Stimulated activated CD4-positive, alpha-beta T cell treated with anti-CD3 and anti-CD28 coated beads, Interleukin-12 subunit alpha, Interleukin-12 subunit beta, amount 100 ng/mL, for 4 hours (primary cell): ENCODE measurements around the gene MRPS18A.

Source experiments
- DNase-seq: peaks from one replicate; pipeline ENCODE4 v3.0.0-alpha.2; 2020

The MRPS18A gene

DNA sequence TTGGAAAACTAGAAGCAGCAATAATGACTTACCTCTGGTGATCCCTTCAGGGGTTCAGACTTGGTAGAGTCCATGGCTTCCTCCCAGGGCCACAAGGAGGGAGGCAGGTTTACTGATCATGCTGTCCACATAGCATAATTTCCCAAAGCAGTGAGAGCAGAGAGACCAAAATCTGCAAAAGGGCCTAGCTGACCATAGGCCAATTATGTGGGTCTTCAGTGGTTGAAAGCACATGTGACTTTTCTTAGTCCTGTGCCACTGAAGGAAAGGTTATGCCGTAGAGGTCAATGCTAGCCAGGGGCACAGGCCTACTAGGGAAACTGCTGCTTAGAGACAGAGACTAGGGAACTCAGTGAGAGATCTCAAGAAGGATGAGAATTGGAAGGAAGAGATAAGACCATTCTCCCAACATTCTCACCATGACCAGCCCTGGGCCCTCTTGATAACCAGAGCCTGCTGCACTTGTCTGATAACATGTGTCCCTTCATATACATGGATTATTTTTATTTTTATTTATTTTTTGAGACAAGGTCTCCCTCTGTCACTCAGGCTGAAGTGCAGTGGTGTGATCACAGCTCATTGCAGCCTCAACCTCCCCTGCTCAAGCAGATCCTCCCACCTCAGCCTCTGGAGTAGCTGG, 56.5 kb downstream of the MRPS18A start:
- DNase-seq, result no peak

DNA sequence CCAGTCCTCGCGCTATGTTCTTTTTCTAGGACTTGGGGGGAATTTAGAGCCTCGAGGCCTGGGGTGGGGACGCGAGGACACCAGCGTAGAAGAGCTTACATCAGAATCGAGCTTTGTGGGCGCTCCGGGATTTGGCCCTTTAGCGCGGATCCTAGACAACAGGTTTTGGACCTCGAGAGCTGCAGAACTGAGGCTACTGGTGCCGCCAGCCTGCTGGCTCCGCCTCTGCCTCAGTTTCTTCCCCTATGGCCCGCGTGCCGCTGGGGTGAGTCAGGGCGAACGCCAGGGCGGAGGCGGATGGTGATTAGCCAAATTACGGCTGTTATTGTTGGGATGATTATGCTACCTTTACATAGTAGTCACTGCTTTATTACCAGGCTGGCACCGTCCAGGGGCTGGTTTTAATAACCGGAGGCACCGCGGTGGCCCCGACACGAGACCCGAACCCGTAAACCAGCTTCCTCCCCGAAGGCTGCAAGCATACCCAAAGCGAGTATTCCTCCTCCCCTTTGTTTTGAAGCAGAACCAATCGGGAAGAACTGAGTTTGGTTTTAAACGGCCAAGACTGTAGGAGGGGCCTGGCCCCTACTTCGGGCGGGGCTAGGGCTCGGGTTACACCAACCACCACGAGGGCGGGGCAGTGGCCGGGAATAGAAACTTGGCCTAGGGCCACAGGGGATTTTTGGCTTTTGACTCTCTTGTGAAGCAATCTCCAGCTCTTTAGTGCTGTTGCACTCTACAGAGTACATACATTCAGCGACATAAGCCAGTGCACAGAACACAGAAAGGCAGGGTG, 57.9 kb downstream of the MRPS18A start:
- peak; percentile 75 for DNase-seq

DNA sequence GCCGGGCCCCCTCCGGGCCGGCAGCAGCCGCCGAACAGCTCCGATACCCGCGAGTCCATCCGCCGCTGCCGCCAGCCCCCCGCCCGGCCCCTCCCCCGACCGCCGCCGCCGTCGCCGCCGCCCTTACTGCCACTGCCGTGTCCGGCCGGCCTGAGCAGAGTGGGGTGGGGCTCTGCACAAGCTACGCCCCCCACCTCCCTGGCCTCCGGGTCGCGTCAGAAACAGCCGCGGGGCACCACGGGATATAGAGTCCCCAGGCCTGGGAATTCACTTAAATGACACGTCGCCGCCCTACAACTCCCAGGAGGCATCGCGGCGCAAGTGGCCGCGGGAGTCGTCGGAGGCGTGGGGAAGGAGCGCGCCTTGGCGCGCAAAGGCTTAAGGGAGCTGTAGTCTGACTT, 58.5 kb downstream of the MRPS18A start, which contains the start of gene GTPBP2:
TSS of gene GTPBP2 (minus strand) at position 161 of the 401 bp plus-strand sequence. CDS start at position 59, 102 bp downstream.
- peak; percentile 92 for DNase-seq

DNA sequence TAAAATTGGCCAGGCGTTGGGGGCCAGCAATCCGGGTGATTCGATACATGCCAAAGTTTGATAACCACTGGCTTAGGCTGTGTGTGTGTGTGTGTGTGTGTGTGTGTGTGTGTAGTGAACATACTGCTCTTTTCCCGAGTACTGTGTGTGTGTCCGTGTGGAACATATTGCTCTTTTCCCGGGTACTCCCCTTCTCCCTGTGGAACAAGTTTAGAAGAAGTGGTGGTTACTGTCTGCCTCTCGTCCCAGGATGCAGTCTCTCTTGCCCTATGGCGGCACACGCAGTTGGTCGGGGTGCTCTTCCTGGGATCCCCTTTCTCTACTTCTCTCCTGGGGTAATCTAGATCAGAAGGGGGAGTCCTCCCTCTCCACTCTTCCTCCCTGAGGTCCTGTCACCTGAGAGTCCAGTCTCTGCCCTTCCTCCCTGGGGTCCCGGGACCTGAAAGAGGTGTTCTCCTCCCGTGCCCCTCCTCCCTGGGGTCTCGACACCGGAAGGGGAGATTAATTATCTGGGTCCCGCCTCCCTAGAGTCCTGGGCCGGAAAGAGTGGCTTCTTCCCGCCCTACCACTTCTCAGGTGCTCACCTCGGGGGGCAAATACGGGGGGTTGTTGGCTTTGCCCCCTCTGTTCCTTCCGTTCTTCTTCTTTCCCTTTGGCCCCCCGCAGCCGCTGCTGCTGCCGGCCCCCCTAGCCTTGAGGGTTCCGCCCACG, 59.0 kb downstream of the MRPS18A start:
- peak; percentile 41 for DNase-seq

DNA sequence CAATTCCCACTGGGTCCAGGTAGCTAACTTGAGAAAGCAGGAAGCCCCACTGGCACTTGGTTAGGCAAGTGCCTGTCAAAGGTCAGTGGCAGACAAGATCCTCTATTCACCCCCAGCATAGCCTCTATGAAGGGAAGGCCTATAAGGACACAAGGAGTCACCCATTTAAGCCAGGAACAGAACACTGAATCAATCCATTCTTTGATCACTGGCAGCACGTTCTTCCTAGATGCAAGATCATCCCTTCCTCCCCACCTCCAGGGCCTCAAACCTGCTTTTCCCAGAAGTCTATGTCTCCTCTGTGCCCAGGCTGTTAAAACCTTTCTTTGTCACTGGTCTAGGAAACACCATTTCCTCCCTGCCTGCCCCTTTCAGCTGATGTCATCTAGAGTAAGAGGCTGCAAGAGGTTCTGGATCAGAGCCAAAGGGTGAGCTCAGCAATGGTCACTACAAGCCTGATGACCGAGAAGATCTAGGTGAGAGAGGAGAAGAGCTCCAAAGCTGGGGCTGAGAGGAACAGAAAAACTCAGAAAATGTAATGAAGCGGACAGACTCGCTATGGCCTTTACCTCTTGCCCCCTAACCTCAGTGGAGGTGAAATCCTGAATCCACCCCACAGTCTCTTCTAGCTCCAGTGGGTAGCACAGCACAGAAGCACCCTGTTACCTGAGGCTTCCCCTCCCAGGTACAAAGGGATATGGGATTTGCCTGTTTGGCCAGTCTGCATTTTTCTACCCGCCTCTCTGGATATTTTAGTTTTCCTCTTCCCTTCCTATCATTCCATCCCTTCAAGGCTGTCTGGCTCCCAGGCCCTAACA, 60.4 kb downstream of the MRPS18A start:
- DNase-seq, result no peak

DNA sequence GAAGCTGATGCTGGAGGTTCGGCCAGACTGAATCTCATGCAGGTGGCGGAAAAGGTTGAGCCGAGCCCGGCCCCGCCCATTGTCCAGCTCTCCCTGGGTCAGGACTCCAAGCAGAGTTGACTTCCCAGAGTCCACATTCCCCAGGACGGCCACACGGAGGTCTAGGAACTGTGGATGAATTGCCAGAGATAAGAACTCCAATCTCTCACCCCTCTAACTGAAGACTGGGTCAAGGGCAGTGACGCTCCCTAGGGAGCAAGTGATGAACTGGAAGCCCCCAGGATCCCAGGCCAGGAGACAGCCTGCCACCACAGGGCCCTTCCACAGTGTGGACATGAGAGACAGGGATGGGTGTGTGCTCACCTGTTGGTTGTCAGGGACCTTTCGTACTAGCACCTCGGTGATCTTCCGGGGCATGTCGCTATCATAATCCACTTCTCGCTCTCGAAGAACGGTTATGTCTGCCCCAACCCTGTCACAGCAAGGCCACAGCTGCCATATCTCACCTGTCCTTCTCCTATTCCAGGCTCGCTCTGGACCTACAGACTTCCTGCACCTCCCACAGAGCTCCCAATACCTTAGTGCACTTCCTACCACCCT, 62.1 kb downstream of the MRPS18A start:
- DNase-seq, result no peak

DNA sequence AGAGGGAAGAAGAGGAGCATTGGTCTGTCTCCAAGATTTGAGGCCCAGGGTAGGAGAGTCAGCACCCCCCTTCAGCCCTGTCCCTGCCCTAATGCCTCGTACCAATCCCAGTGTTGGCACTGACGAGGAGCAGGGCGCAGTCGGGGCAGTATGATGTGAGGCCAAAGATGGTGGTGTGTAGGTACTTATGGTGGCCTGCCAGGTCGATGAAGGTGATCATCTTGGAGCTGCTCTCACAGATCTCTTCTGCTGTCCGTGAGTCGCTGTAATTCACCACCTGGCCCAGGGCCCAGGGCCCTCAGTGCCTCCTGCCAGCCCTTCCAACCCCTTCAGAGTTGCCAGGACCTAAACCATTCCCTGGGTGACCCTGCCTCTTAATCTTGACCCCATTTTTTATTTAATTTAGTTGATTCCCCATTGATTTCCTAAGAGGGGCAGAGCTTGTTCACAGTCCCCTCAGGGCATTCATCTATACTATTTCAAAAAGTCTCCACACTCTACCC, 62.8 kb downstream of the MRPS18A start:
- DNase-seq, result no peak

DNA sequence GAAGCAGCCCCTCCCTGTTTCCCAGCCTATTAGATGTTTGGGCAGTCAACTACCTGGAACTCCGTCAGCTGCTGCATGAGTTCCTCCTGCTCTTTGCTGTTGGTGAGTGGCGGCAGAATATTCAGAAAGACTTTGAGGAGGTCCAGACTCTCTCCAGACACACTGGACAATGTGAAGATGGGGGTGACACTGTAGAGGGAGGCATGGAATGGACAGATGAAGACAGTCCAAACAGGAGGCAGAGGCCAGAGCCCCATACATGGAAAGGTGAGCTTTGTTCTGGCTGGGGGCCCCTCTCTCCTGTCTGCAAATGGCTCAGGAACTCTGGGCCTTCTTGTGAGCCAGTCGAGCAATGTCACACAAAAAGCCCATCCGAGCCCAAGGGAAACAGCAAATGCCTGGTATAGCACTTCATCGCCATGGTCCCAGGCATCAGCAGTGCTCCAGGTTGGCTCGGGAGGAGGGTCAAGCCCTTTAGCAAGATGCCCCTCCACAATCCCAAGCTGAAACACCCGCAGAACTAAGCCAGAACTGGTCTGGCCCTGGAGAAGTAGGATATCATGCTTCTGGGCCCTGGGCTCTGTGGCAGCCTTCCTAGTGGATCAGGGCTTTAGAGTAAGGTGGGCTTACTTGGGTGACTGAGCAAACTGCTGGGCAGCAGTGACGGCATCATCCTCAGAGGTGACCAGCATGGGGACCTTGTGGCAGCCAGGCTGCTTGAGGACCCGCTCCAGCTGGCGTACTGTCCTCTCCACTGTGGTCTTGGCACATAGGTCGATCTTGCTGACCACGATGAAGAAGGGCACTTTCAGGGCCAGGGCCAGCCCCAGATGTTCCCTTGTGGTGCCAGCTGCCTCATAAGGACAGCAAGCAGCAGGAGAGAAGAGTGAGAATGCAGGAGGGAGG, 63.5 kb downstream of the MRPS18A start:
- no peak for DNase-seq

DNA sequence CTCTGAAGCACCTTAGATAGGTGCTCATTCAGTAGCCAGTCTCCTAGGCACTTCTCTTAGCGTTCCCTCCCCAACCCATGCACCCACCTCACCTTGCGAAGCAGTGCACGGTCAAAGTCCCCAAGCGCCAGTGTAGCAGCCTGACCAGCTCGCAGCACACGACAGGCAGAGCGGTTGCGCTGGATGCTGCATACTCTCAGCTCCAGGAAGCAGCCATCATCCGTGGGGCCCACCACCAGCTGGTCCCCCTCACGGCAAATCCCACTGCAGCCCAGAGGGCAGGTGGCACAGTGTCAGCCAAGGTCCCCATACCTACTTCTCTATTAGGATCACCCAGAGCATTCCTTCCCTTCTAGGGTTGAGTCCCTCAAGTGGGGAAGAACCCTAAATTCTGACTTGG, 65.0 kb downstream of the MRPS18A start:
- DNase-seq, result no peak

DNA sequence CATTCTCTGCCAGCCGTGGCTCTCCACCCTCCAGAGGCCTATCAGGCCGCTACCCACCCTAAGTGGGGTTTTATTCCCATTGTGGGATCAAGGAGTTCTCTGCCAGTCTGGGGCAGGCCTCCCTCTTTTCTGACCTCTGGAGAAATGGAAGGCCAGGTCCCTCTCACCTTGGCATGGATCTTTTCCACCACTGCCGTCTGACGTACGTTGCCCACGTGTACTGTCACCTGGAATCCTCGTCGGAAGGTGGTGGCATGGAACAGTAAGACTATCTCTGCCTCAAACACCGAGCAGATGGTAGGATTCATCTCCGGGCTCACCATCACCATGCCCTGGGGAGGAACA, 65.8 kb downstream of the MRPS18A start:
- no peak for DNase-seq
